Uterus (tissue), 2 donors: ENCODE data around the gene TMEM11.

ENCODE experiments used
- POLR2A ChIP-seq, 2 donors: fragments of 450-650 bp; IDR thresholded peaks; one replicate each; pipeline ENCODE4 v1.6.1; 2016; ENCODE audit warnings: antibody characterized with exemption in 2 of 2, mild to moderate bottlenecking in 1 of 2, moderate library complexity in 1 of 2
- TF ChIP-seq, protein P1 (sequence below), 4 experiments: fragments of 200-600 bp in 2 of 4; fragments of 450-650 bp in 2 of 4; sonication (generic) in 2 of 4; IDR thresholded peaks; one replicate each; pipeline ENCODE4 v1.5.1; 2016 to 2019; ENCODE audit warnings: antibody characterized with exemption in 4 of 4, mild to moderate bottlenecking in 2 of 4, moderate library complexity in 1 of 4

DNA sequence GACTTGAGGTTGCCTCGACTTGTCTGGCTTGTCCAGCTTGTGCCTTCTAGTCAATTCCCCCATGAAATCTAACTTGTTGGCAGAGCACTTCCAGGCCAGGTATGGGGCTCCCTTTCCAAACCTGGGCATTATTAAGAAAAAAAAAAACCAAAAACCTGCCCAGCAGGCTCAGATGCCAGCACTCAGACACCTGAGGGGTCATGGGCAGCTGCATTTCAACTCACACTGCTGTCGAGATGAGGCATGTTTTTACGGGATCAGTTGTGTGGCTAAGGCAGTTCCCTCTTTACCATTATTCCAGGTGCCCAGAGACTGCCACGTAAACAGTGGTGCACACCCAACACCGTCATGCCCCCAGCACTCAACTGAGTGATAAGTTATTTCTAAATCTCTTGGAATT is 17.8 kb downstream of the TMEM11 start:
- TF ChIP-seq, protein P1, sequence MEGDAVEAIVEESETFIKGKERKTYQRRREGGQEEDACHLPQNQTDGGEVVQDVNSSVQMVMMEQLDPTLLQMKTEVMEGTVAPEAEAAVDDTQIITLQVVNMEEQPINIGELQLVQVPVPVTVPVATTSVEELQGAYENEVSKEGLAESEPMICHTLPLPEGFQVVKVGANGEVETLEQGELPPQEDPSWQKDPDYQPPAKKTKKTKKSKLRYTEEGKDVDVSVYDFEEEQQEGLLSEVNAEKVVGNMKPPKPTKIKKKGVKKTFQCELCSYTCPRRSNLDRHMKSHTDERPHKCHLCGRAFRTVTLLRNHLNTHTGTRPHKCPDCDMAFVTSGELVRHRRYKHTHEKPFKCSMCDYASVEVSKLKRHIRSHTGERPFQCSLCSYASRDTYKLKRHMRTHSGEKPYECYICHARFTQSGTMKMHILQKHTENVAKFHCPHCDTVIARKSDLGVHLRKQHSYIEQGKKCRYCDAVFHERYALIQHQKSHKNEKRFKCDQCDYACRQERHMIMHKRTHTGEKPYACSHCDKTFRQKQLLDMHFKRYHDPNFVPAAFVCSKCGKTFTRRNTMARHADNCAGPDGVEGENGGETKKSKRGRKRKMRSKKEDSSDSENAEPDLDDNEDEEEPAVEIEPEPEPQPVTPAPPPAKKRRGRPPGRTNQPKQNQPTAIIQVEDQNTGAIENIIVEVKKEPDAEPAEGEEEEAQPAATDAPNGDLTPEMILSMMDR (IDR thresholded peaks at IDR 0.05): no peak
- TF ChIP-seq POLR2A (IDR thresholded peaks at IDR 0.05): no peak
